Activated CD4-positive, CD25-positive, alpha-beta regulatory T cell treated with anti-CD3 and anti-CD28 coated beads, Interleukin-2, amount 50 U/mL, for 24 hours (primary cell): ENCODE results near the gene NOP9.

Experiments
- ATAC-seq, 2 donors: fragments of 150-1000 bp; cut with Tn5 transposase; one replicate each; pipeline ENCODE4 v1.10.0; 2021; ENCODE audit warnings: mild to moderate bottlenecking in 1 of 2, moderate library complexity in 1 of 2

NOP9 gene

DNA sequence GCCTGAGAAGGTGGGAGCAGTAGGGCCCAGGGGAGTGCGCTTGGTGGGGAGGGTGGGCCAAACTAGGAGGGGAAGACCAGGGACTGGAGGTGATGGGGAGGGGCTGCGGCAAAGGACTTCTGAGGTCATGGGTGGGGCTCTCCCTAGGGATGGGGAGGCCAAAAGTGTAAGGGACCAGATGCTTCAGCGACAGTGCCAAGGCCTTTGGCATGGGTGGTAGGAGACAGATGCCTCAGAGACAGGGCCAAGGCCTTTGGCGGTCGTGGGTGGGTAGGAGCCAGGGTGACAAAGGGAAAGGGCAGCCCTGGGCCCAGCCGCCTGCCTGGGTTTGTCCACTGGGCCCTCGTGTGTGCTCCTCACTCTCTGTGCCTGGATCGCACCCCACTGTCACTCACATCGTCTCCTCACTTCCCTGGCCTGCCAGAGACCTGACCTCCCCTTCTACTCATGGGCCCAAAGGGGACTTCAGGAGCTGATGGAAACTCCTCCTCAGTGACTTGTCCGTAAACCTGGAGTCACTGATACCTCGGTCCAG is 15.1 kb upstream of the NOP9 start:
- no peak for ATAC-seq

DNA sequence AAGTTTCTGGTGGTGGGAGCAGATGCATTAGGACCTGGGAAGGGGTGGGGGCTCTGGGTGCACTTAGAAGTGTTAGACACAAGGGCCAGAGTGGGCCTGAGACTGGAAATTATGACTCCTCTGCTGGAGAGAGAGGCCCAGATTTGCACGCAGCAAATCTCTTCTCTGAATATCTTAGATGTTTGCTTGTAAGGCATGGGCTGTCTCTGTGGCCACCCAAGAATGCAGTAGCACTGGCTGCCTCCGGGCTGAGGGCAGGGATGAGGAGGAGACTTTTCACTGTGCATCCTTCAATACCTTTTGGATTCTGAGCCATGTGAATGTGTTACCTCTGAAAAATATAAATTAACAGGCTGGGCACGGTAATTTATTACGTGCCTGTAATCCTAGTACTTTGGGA is 14.3 kb upstream of the NOP9 start:
- no peak for ATAC-seq

- no peak for ATAC-seq
These were observed 12.7 kb upstream of the NOP9 start for GRCh38 chr14:24286996-24287395.

DNA sequence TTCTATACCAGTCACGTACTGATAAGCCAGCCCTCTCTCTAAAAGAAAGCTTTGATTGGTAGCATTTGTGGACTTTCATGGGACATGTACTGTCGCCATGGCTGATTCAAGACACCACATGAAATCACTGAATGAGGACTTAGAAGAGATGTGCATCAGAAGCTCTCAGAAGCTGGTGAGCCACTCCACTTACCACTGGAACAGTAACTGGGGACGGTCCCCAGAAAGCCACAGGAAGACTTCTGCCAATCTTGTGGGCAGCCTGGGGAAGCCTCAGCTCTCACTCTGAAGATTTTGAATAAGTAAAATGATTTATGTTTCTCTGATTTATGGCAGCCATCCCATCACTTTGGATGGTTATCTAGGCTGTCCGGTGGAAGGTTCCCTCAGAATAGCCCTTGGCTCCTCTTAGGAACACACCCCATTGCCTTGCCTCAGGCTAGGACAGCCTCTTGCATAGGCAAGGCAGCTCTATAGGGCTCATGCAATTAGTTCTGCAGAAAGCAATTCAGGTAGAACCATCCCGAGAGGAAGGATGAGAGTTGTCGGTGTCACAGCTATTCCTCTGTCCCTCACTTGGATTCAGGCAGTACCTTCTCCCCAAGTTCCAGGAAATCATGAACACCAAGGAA is 9.9 kb upstream of the NOP9 start:
- ATAC-seq: peak; percentile 99

DNA sequence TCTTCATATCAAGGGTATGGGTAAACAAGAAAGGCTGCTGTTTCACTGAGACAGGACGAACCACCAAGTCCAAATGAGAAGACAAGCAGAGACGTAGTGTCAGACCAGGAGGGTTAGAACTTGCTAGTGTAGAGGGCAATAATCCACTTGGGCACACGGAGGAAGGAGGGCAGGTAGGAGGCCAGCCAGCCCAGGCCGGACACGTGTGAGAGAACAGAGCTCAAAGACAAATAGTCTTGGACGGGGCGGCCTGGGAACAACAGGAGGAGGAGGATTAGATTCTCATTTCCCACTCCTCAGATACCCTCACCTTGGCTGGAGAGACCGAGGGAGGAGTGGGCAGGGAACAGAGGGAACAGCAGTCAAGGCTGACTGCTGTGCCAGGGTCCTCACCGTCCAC is 8.9 kb upstream of the NOP9 start:
- ATAC-seq: no peak

GRCh38 chr14:24291446-24292117 is 8.1 kb upstream of the NOP9 start:
- no peak for ATAC-seq

DNA sequence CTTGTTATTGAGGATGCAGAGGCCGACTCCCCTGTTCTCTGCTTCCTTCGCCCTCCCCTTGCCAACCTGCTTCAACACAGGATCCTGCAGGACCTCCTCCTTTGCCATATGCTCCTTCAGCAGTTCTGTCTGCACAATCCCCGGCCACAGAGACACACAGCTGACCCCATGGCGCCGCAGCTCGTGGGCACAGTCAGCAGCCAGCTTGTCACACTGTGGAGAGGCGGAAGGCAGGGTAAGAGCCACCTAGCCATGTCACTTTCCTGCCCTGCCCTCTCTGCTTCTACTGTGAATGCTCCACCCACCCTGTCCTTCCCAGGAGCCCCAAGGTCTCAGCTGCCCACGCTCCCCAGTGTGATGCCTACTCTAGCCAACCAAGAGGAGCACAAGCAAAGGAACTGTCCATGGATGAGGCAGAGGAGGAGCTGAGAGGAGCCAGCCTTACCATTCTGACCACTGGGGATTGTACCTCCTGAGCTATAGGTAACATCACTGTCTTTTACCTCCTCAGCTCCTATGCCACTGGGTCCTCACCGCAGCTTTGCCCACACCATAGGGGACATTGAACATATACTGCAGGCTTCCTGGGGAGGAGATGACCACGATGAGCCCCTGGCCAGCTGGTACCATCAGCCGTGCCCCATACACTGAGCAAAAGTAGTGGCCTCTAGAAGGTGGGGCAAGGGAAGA is 7.4 kb upstream of the NOP9 start:
- ATAC-seq: no peak

DNA sequence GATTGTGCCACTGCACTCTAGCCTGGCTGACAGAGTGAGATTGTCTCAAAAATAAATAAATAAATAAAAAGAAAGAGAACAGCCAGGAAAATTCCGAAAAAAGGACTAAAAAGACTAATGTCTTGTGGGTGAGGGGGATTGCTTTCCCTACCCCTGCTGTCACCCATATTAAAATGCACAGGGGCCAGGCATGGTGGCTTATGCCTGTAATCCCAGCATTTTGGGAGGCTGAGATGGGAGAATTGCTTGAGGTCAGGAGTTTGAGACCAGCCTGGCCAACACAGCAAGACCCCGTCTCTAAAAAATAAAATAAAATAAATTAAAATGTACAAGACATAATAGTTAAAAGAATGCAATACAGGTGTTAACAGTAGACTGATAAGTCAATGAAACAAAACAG is 6.1 kb upstream of the NOP9 start:
- ATAC-seq: no peak

GRCh38 chr14:24296341-24297157 is 3.1 kb upstream of the NOP9 start:
- ATAC-seq: peak; percentile 88 to 90

- ATAC-seq: peak in 1 of 2 donors; percentile 4
These were observed 2.3 kb upstream of the NOP9 start for GRCh38 chr14:24297190-24297964.

GRCh38 chr14:24298892-24299254 is 777 bp upstream of the NOP9 start:
- ATAC-seq: peak in 1 of 2 donors; percentile 1

- no peak for ATAC-seq
These were observed 803 bp downstream of the NOP9 start for GRCh38 chr14:24300326-24300980.

DNA sequence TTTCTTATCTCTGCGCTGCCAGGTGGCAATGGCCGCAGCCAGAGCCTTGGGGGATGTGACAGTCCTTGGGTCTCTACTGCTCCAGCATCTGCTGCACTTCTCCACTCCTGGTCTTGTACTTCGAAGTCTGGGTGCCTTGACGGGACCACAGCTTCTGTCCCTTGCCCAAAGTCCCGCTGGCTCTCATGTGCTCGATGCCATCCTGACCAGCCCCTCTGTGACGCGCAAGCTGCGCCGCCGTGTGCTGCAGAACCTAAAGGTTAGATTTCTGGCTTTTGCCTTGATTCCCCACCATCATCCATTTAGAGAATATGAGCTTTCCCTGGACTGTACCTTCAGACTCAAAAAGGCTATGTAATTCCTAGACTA is 4.4 kb downstream of the NOP9 start:
- no peak for ATAC-seq

DNA sequence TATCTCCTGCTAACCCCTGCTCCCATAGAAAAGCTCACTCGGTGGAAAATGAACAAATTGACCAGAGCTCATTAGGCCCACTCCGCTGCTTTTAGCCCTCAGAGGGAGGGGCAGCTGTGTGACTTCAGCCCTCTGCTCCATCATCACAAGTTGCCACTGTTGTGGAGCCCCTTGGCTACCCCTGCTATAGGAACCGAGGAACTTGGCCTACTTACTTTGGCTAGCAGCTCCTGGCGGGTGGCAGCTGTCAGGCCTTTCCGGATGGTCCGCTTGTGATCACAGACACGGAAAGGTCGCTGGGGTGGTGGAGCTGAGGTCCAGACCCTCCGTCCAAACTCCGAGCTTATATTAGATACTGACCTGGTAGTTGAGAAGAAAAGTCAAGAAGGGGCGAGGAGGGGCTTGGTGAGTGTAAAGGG is 7.5 kb downstream of the NOP9 start:
- no peak for ATAC-seq

DNA sequence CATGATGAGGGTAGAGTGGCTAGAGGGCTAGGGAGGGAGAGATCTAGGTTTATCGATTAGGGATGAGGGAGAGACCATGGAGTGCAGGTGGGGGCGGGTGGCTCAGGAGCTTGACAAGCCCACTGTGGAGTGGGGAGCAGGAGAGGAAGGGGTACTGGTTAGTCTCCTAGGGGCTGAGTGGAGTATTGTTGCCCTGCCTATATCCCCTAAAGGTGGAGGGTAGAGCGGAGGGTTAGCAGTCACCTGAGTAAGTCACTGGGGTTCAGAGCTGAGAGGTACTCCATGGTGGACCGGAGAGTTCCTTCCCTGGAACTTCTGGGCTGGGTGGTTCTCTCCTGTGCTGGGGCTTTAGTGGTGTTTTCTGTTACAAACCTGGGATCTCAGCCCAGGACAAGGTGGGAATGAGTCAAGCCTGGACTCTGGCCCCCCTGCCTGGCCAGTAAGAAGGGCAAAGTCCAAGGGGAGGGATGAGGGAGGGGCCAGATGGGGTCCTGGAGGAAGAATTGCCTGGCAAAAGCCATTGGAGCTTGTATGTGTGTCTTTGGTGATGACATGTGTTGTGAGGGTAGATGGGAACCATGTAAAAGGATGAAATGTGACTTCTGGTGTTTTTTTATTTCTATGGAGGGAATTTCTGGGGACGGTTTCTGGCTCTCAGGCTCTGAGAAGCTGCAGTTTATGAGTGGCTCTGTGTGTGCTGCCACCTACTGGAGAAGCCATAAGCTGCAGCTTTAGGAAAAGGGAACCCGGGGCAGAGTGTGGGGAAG is 8.1 kb downstream of the NOP9 start, which contains the start of gene CIDEB:
TSS of gene CIDEB (minus strand) at position 403 of the 767 bp plus-strand sequence. CDS start at position 284, 119 bp downstream.
- ATAC-seq: peak in 1 of 2 donors; percentile 14

- no peak for ATAC-seq
These were observed 8.9 kb downstream of the NOP9 start for GRCh38 chr14:24308342-24309124.

GRCh38 chr14:24309538-24310264 is 10.1 kb downstream of the NOP9 start, which contains the start of gene LTB4R2:
Gene LTB4R2 (plus strand): TSS chr14:24310140. CDS start chr14:24310665, 525 bp downstream.
- no peak for ATAC-seq

GRCh38 chr14:24310265-24310645 is 10.6 kb downstream of the NOP9 start:
- no peak for ATAC-seq
